Caco-2 (cell line): Measurements from ENCODE around the gene CEP131. TPM values are rescaled to one million over a fixed set of nuclear protein-coding genes. Genes with fewer than 3 reads are reported as not detected.

ENCODE experiments used
- BruUV-seq: library from RNA; stranded (reverse); fragments of 400-500 nt; replicated peaks from 2 replicates; lab custom pipeline; 2021; lab: Mats Ljungman, UMichigan
- CTCF ChIA-PET: fragments of 300-600 bp; sonication (Branson Sonifier 250); formaldehyde crosslinking; loops from one replicate; lab custom pipeline; 2022; ENCODE audit warnings: antibody characterized with exemption; lab: Charles Lee
- POLR2A ChIA-PET: fragments of 300-600 bp; sonication (Branson Sonifier 250); formaldehyde crosslinking; loops from one replicate; lab custom pipeline; 2022; ENCODE audit warnings: antibody characterized with exemption; lab: Charles Lee
- DNase-seq, 2 experiments: peaks; one replicate each; pipeline versions ENCODE4 v3.0.0 to v3.0.0-alpha.2; 2020 to 2022
- H3K27me3 ChIP-seq: replicated peaks from 2 replicates; pipeline ENCODE4 v1.6.0; 2011; ENCODE audit warnings: low read length; ENCODE audit not compliant: control insufficient read depth, insufficient read depth
- H3K36me3 ChIP-seq: 2 replicates; pipeline ENCODE4 v1.5.1; 2011; ENCODE audit warnings: low read length; ENCODE audit not compliant: control insufficient read depth, insufficient read depth
- H3K4me1 ChIP-seq: fragments of 250-450 bp; sonication (Bioruptor Pico); 2 replicates; pipeline ENCODE4 v1.5.1; 2020; ENCODE audit warnings: mild to moderate bottlenecking
- H3K4me3 ChIP-seq: 2 replicates; pipeline ENCODE4 v1.5.1; 2011; ENCODE audit warnings: low read depth, mild to moderate bottlenecking, control low read depth, low read length
- H3K9me3 ChIP-seq: fragments of 250-450 bp; sonication (Bioruptor Pico); 2 replicates; pipeline ENCODE4 v1.5.1; 2020; ENCODE audit warnings: mild to moderate bottlenecking, moderate library complexity
- H3K27ac Mint-ChIP-seq: one replicate; pipeline ENCODE4 v1.8.0; 2022; ENCODE audit warnings: mixed read lengths; ENCODE audit not compliant: unreplicated experiment
- H3K27me3 Mint-ChIP-seq: one replicate; pipeline ENCODE4 v1.8.0; 2022; ENCODE audit warnings: mixed read lengths; ENCODE audit not compliant: insufficient read depth, unreplicated experiment
- H3K36me3 Mint-ChIP-seq: one replicate; pipeline ENCODE4 v1.8.0; 2022; ENCODE audit warnings: mild to moderate bottlenecking, mixed read lengths; ENCODE audit not compliant: insufficient read depth, unreplicated experiment
- H3K4me1 Mint-ChIP-seq: one replicate; pipeline ENCODE4 v1.8.0; 2022; ENCODE audit warnings: low read depth, mixed read lengths; ENCODE audit not compliant: unreplicated experiment
- H3K4me3 Mint-ChIP-seq: one replicate; pipeline ENCODE4 v1.8.0; 2022; ENCODE audit warnings: mild to moderate bottlenecking, moderate library complexity, mixed read lengths; ENCODE audit not compliant: unreplicated experiment
- H3K9me3 Mint-ChIP-seq: one replicate; pipeline ENCODE4 v1.8.0; 2022; ENCODE audit warnings: mixed read lengths; ENCODE audit not compliant: unreplicated experiment
- CTCF ChIP-seq, 2 experiments: fragments of 200-600 bp in 1 of 2; IDR thresholded peaks; 1 replicate in 1 of 2; 2 replicates in 1 of 2; pipeline versions ENCODE4 v1.5.1 to v1.8.0; 2011 to 2022; ENCODE audit warnings: antibody characterized with exemption in 1 of 2, control low read depth in 1 of 2, inconsistent platforms in 1 of 2, low read depth in 1 of 2, low read length in 1 of 2, mild to moderate bottlenecking in 1 of 2, moderate library complexity in 1 of 2; ENCODE audit not compliant: insufficient read depth in 1 of 2, severe bottlenecking in 1 of 2, unreplicated experiment in 1 of 2
- intact Hi-C: fragments of 100-400 bp; cut with micrococcal nuclease; formaldehyde crosslinking; loops from one replicate; pipeline ENCODE4 v1.10.0; 2022; ENCODE audit not compliant: unreplicated experiment
- total RNA-seq: library from RNA; stranded (reverse); gene quantifications from 2 replicates; pipeline ENCODE4 v1.2.3, GENCODE V29; 2022

CEP131 gene
- total RNA-seq, 1 experiment from 2014 or later: 28.4 TPM

- Mint-ChIP-seq H3K9me3 (no peaks in the 10 kb centered on the region), H3K4me1 (no peaks in the 10 kb centered on the region), H3K27ac (no peak overlapping the region), H3K4me3 (no peak overlapping the region), H3K36me3 (peaks cover 63% of the 10 kb centered on the region), H3K27me3 (no peaks in the 10 kb centered on the region)
- ChIA-PET POLR2A (interaction anchor here (0.5 to 0.7 kb wide), 2 partner anchors 45 to 219 kb away, joined by 3 read pairs; partner anchors contain the start of gene CEP131), CTCF (no interaction called here)
- H3K4me3 ChIP-seq: no peak overlapping the region
- intact Hi-C loops: no loop called here
- peaks cover 5% of the 10 kb centered on the region for H3K36me3 ChIP-seq
- H3K27me3 ChIP-seq: no peaks in the 10 kb centered on the region
- no peaks in the 10 kb centered on the region for H3K9me3 ChIP-seq
- H3K4me1 ChIP-seq: no peaks in the 10 kb centered on the region
- TF ChIP-seq CTCF (IDR thresholded peaks at IDR 0.05; ENCODE audit: insufficient read depth in 1 of 2, low read depth in 1 of 2, low read length in 1 of 2, severe bottlenecking in 1 of 2, unreplicated experiment in 1 of 2): no peak
- no peak for DNase-seq
- BruUV-seq: no TSS peak
These were observed 44.8 kb upstream of the CEP131 start for GRCh38 chr17:81267390-81268067.

GRCh38 chr17:81265576-81265975 lies 42.8 kb upstream of the CEP131 start:
- Mint-ChIP-seq H3K4me1 (no peaks in the 10 kb centered on the region), H3K36me3 (peaks cover 49% of the 10 kb centered on the region), H3K27ac (no peak overlapping the region), H3K27me3 (no peaks in the 10 kb centered on the region), H3K9me3 (no peaks in the 10 kb centered on the region), H3K4me3 (no peak overlapping the region)
- Histone ChIP-seq H3K4me3 (no peak overlapping the region), H3K36me3 (peaks cover 5% of the 10 kb centered on the region), H3K9me3 (no peaks in the 10 kb centered on the region), H3K4me1 (no peaks in the 10 kb centered on the region), H3K27me3 (no peaks in the 10 kb centered on the region)
- intact Hi-C loops: no loop called here
- no TSS peak for BruUV-seq
- CTCF ChIA-PET: no interaction called here
- DNase-seq: no peak
- TF ChIP-seq CTCF (IDR thresholded peaks at IDR 0.05; ENCODE audit: insufficient read depth in 1 of 2, low read depth in 1 of 2, low read length in 1 of 2, severe bottlenecking in 1 of 2, unreplicated experiment in 1 of 2): no peak
- POLR2A ChIA-PET: no interaction called here

GRCh38 chr17:81264640-81265039 lies 41.9 kb upstream of the CEP131 start:
- no peak for TF ChIP-seq CTCF (IDR thresholded peaks at IDR 0.05; ENCODE audit: insufficient read depth in 1 of 2, low read depth in 1 of 2, low read length in 1 of 2, severe bottlenecking in 1 of 2, unreplicated experiment in 1 of 2)
- ChIA-PET POLR2A (no interaction called here), CTCF (no interaction called here)

More at GRCh38 chr17:81264640-81265039, 41.9 kb upstream of the CEP131 start:
- Mint-ChIP-seq H3K36me3 (peaks cover 48% of the 10 kb centered on the region), H3K9me3 (no peaks in the 10 kb centered on the region), H3K27ac (no peak overlapping the region), H3K27me3 (no peaks in the 10 kb centered on the region), H3K4me3 (no peak overlapping the region), H3K4me1 (no peaks in the 10 kb centered on the region)
- BruUV-seq: no TSS peak
- intact Hi-C loops: no loop called here
- H3K36me3 ChIP-seq: peaks cover 4% of the 10 kb centered on the region
- H3K4me3 ChIP-seq: no peak overlapping the region
- no peaks in the 10 kb centered on the region for H3K9me3 ChIP-seq
- H3K27me3 ChIP-seq: no peaks in the 10 kb centered on the region
- no peaks in the 10 kb centered on the region for H3K4me1 ChIP-seq
- DNase-seq: no peak
